HEK293 (cell line): ENCODE measurements around the gene OR52I2.

Experiments
- CTCF ChIA-PET: fragments of 350-600 bp; formaldehyde crosslinking; extraction: SDS; loops from one replicate; lab custom pipeline; 2021; ENCODE audit warnings: antibody characterized with exemption; lab: Yijun Ruan, JAX
- POLR2A ChIA-PET: fragments of 300-600 bp; formaldehyde crosslinking; extraction: SDS; loops from one replicate; lab custom pipeline; 2020; ENCODE audit warnings: antibody characterized with exemption, inconsistent platforms; lab: Yijun Ruan, JAX
- H3K27ac ChIP-seq: fragments of 200-500 bp; sonication (Bioruptor generic); 2 replicates; pipeline ENCODE4 v1.5.1; 2014; ENCODE audit warnings: low read depth, low read length, control low read depth, inconsistent platforms; ENCODE audit errors: extremely low read depth
- H3K36me3 ChIP-seq, 2 experiments: fragments of 200-500 bp in 1 of 2; sonication (Bioruptor generic) in 1 of 2; 1 replicate in 1 of 2; 2 replicates in 1 of 2; pipeline ENCODE4 v1.5.1; 2014 to 2017; ENCODE audit warnings: inconsistent platforms in 2 of 2, low read length in 2 of 2; ENCODE audit not compliant: control insufficient read depth in 2 of 2, insufficient read depth in 1 of 2
- H3K4me1 ChIP-seq: fragments of 200-500 bp; sonication (Bioruptor generic); 2 replicates; pipeline ENCODE4 v1.5.1; 2014; ENCODE audit warnings: mild to moderate bottlenecking, low read length, inconsistent platforms; ENCODE audit not compliant: control insufficient read depth, insufficient read depth
- H3K4me3 ChIP-seq: 2 replicates; pipeline ENCODE4 v1.5.1; 2011; ENCODE audit warnings: low read depth, mild to moderate bottlenecking, control low read depth, low read length, moderate library complexity
- H3K9me3 ChIP-seq: fragments of 200-500 bp; sonication (Bioruptor generic); 2 replicates; pipeline ENCODE4 v1.5.1; 2014; ENCODE audit warnings: low read depth, low read length, inconsistent platforms; ENCODE audit not compliant: control insufficient read depth, insufficient read depth
- CTCF ChIP-seq: fragments of 450-650 bp; formaldehyde crosslinking; IDR thresholded peaks from 2 replicates; pipeline ENCODE4 v1.5.1; 2016; ENCODE audit warnings: missing biosample characterization, missing genetic modification characterization
- KLF10 ChIP-seq: fragments of 450-650 bp; IDR thresholded peaks from 2 replicates; pipeline ENCODE4 v1.5.1; 2018; ENCODE audit warnings: missing biosample characterization, mild to moderate bottlenecking, missing genetic modification characterization
- KLF8 ChIP-seq: fragments of 450-650 bp; formaldehyde crosslinking; IDR thresholded peaks from 2 replicates; pipeline ENCODE4 v1.5.1; 2016; ENCODE audit warnings: missing biosample characterization, missing genetic modification characterization
- MZF1 ChIP-seq: fragments of 450-650 bp; formaldehyde crosslinking; IDR thresholded peaks from 2 replicates; pipeline ENCODE4 v1.5.1; 2017; ENCODE audit warnings: missing biosample characterization, missing genetic modification characterization, borderline replicate concordance
- OVOL3 ChIP-seq: fragments of 450-650 bp; formaldehyde crosslinking; IDR thresholded peaks from 2 replicates; pipeline ENCODE4 v1.5.1; 2016; ENCODE audit warnings: missing biosample characterization, missing genetic modification characterization
- SCRT2 ChIP-seq: fragments of 450-650 bp; formaldehyde crosslinking; IDR thresholded peaks from 2 replicates; pipeline ENCODE4 v1.5.1; 2016; ENCODE audit warnings: missing biosample characterization, missing genetic modification characterization
- ZBTB48 ChIP-seq: fragments of 450-650 bp; formaldehyde crosslinking; IDR thresholded peaks from 2 replicates; pipeline ENCODE4 v1.5.1; 2016; ENCODE audit warnings: missing biosample characterization, missing genetic modification characterization
- ZBTB6 ChIP-seq: fragments of 450-650 bp; formaldehyde crosslinking; IDR thresholded peaks from 2 replicates; pipeline ENCODE4 v1.5.1; 2017; ENCODE audit warnings: missing biosample characterization, missing genetic modification characterization
- ZBTB8A ChIP-seq: fragments of 450-650 bp; formaldehyde crosslinking; IDR thresholded peaks from 2 replicates; pipeline ENCODE4 v1.5.1; 2016; ENCODE audit warnings: missing biosample characterization, missing genetic modification characterization
- ZFP3 ChIP-seq: fragments of 450-650 bp; formaldehyde crosslinking; IDR thresholded peaks from 2 replicates; pipeline ENCODE4 v1.5.1; 2016; ENCODE audit warnings: low read depth, missing biosample characterization, missing genetic modification characterization
- ZFP69B ChIP-seq: fragments of 450-650 bp; formaldehyde crosslinking; IDR thresholded peaks from 2 replicates; pipeline ENCODE4 v1.5.1; 2016; ENCODE audit warnings: missing biosample characterization, missing genetic modification characterization
- ZNF121 ChIP-seq: fragments of 450-650 bp; formaldehyde crosslinking; IDR thresholded peaks from 2 replicates; pipeline ENCODE4 v1.5.1; 2016; ENCODE audit warnings: missing biosample characterization, missing genetic modification characterization
- ZNF16 ChIP-seq: fragments of 450-650 bp; formaldehyde crosslinking; IDR thresholded peaks from 2 replicates; pipeline ENCODE4 v1.5.1; 2016; ENCODE audit warnings: low read depth, missing biosample characterization, missing genetic modification characterization
- ZNF169 ChIP-seq: fragments of 450-650 bp; formaldehyde crosslinking; IDR thresholded peaks from 2 replicates; pipeline ENCODE4 v1.5.1; 2016; ENCODE audit warnings: missing biosample characterization, missing genetic modification characterization
- ZNF174 ChIP-seq: fragments of 450-650 bp; formaldehyde crosslinking; IDR thresholded peaks from 2 replicates; pipeline ENCODE4 v1.5.0; 2017; ENCODE audit warnings: missing biosample characterization, mild to moderate bottlenecking, missing genetic modification characterization
- ZNF302 ChIP-seq: fragments of 450-650 bp; formaldehyde crosslinking; IDR thresholded peaks from 2 replicates; pipeline ENCODE4 v1.5.1; 2016; ENCODE audit warnings: missing biosample characterization, missing genetic modification characterization, low read depth
- ZNF335 ChIP-seq: fragments of 450-650 bp; formaldehyde crosslinking; conservative IDR thresholded peaks from 2 replicates; pipeline ENCODE4 v1.5.1; 2016; ENCODE audit warnings: missing biosample characterization, missing genetic modification characterization
- ZNF350 ChIP-seq: fragments of 450-650 bp; formaldehyde crosslinking; IDR thresholded peaks from 2 replicates; pipeline ENCODE4 v1.5.0; 2017; ENCODE audit warnings: missing biosample characterization, mild to moderate bottlenecking, missing genetic modification characterization
- ZNF394 ChIP-seq: fragments of 450-650 bp; formaldehyde crosslinking; IDR thresholded peaks from 2 replicates; pipeline ENCODE4 v1.5.1; 2016; ENCODE audit warnings: missing biosample characterization, missing genetic modification characterization, mild to moderate bottlenecking, moderate library complexity, borderline replicate concordance
- ZNF433 ChIP-seq: fragments of 450-650 bp; formaldehyde crosslinking; IDR thresholded peaks from 2 replicates; pipeline ENCODE4 v1.5.1; 2016; ENCODE audit warnings: missing biosample characterization, missing genetic modification characterization, low read depth
- ZNF513 ChIP-seq: fragments of 450-650 bp; IDR thresholded peaks from 2 replicates; pipeline ENCODE4 v1.5.1; 2018; ENCODE audit warnings: missing biosample characterization, missing genetic modification characterization
- ZNF529 ChIP-seq: fragments of 450-650 bp; formaldehyde crosslinking; IDR thresholded peaks from 2 replicates; pipeline ENCODE4 v1.5.1; 2017; ENCODE audit warnings: missing genetic modification characterization, missing biosample characterization; ENCODE audit not compliant: insufficient replicate concordance
- ZNF558 ChIP-seq: fragments of 450-650 bp; formaldehyde crosslinking; IDR thresholded peaks from 2 replicates; pipeline ENCODE4 v1.5.1; 2016; ENCODE audit warnings: missing biosample characterization, missing genetic modification characterization
- ZNF639 ChIP-seq: fragments of 450-650 bp; formaldehyde crosslinking; IDR thresholded peaks from 2 replicates; pipeline ENCODE4 v1.5.1; 2016; ENCODE audit warnings: missing biosample characterization, missing genetic modification characterization
- ZNF658 ChIP-seq: fragments of 450-650 bp; formaldehyde crosslinking; IDR thresholded peaks from 2 replicates; pipeline ENCODE4; 2016; ENCODE audit warnings: missing biosample characterization, missing genetic modification characterization
- ZNF677 ChIP-seq: fragments of 450-650 bp; IDR thresholded peaks from 2 replicates; pipeline ENCODE4 v1.5.0; 2018; ENCODE audit warnings: missing biosample characterization, mild to moderate bottlenecking, missing genetic modification characterization, moderate library complexity
- ZNF701 ChIP-seq: fragments of 450-650 bp; formaldehyde crosslinking; IDR thresholded peaks from 2 replicates; pipeline ENCODE4 v1.5.1; 2016; ENCODE audit warnings: missing biosample characterization, missing genetic modification characterization
- ZNF707 ChIP-seq: fragments of 450-650 bp; formaldehyde crosslinking; IDR thresholded peaks from 2 replicates; pipeline ENCODE4 v1.5.1; 2016; ENCODE audit warnings: missing biosample characterization, missing genetic modification characterization
- ZNF747 ChIP-seq: fragments of 450-650 bp; formaldehyde crosslinking; IDR thresholded peaks from 2 replicates; pipeline ENCODE4 v1.5.1; 2016; ENCODE audit warnings: missing biosample characterization, missing genetic modification characterization
- ZNF76 ChIP-seq: fragments of 450-650 bp; formaldehyde crosslinking; IDR thresholded peaks from 2 replicates; pipeline ENCODE4; 2016; ENCODE audit warnings: low read depth, missing biosample characterization, missing genetic modification characterization, borderline replicate concordance
- ZSCAN18 ChIP-seq: fragments of 450-650 bp; formaldehyde crosslinking; IDR thresholded peaks from 2 replicates; pipeline ENCODE4 v1.5.1; 2016; ENCODE audit warnings: missing biosample characterization, missing genetic modification characterization

Gene OR52I2

GRCh38 chr11:4547416-4547815 is 34.1 kb upstream of the OR52I2 start:
- CTCF ChIA-PET = interaction anchor here (0.8 to 2.9 kb wide), 4 partner anchors 8 to 365 kb away, joined by 5 to 18 read pairs (median 6); no protein-coding TSS in a partner anchor
- H3K27ac ChIP-seq = no peak overlapping the region
- no peak overlapping the region for H3K4me3 ChIP-seq
- no peaks in the 10 kb centered on the region for H3K9me3 ChIP-seq
- POLR2A ChIA-PET = no interaction called here
- no peaks in the 10 kb centered on the region for H3K4me1 ChIP-seq
- TF ChIP-seq SCRT2 (tag by site-specific recombination) (no peak), ZNF394 (tag by site-specific recombination) (no peak), ZNF76 (tag by site-specific recombination) (no peak), KLF10 (no peak), ZNF169 (tag by site-specific recombination) (no peak), CTCF (no peak), ZNF433 (no peak), ZBTB8A (tag by site-specific recombination) (no peak), ZNF16 (tag by site-specific recombination) (no peak), ZNF350 (no peak), ZNF513 (tag by site-specific recombination) (no peak), ZBTB48 (tag by site-specific recombination) (no peak), ZNF335 (tag by site-specific recombination) (no peak), ZNF121 (no peak), ZNF174 (no peak), ZNF747 (no peak), ZNF639 (no peak), ZNF677 (no peak), ZNF658 (tag by site-specific recombination) (no peak)
- TF ChIP-seq, all 188 proteins: peak for 0
- no peaks in the 10 kb centered on the region for H3K36me3 ChIP-seq

GRCh38 chr11:4551346-4551979 is 30.1 kb upstream of the OR52I2 start:
- POLR2A ChIA-PET = no interaction called here
- H3K9me3 ChIP-seq = no peaks in the 10 kb centered on the region
- no peak overlapping the region for H3K4me3 ChIP-seq
- no peak overlapping the region for H3K27ac ChIP-seq
- no peaks in the 10 kb centered on the region for H3K4me1 ChIP-seq
- H3K36me3 ChIP-seq = no peaks in the 10 kb centered on the region
- CTCF ChIA-PET = interaction anchor here (0.6 to 3.2 kb wide), 11 partner anchors 9 to 1404 kb away, joined by 3 to 13 read pairs (median 4); partner anchors contain the start of genes OR52K1 and TRIM68
- TF ChIP-seq ZFP3 (no peak), ZFP69B (tag by site-specific recombination) (no peak), ZBTB6 (no peak), MZF1 (tag by site-specific recombination) (no peak), ZNF707 (tag by site-specific recombination) (no peak), OVOL3 (tag by site-specific recombination) (no peak), ZNF558 (tag by site-specific recombination) (no peak), ZSCAN18 (tag by site-specific recombination) (no peak), ZNF529 (tag by site-specific recombination) (no peak), ZNF302 (tag by site-specific recombination) (no peak), KLF8 (tag by site-specific recombination) (no peak), ZNF76 (tag by site-specific recombination) (no peak), ZNF701 (tag by site-specific recombination) (no peak)
